ENCODE data around the gene ZNF736.
"Not testable (repeated sequence)": the region's sequence is repeated elsewhere in the genome, so short reads cannot be mapped to it uniquely, and the experiment has no call there.

Gene ZNF736

DNA sequence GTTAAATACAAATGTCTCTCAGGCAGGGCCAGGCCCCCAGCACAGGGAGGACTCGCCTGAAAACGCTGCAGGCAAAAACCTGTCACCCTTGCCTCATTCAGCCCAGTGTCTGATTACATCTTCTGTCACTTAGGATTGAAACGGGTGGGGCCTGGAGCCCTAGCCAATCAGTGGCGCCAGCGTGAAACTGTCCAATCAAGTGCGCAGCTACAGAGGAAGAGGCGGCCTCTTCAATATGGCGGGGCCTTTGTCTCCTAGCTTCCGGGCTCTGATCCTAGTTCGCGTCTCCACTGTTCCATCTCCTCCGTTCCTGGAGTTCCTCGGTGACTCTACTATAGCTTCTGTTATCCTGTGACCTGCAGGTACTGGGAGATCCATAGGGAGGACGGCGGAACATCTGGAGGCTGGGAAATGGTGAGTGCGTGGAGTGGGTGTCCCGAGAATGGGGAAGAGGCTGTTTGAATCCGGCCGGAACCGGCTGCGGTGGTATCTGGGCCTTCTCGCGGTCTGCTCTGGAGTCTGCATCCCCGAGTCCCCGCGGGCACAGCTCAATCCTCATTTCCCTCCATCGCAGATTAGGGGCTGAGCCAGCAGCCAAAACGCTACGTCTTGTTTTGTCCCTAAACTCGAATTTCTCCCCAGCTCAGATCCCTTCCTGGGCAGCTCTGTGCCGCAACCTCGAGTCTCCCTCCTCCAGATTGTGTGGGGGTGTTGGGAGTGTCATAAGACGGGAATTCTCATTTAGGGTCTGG lies at the start of gene ZNF736:
TSS of gene ZNF736 (plus strand) at position 222 of the 752 bp plus-strand sequence. CDS start at position 412, 190 bp downstream.
- DNase-seq: peak; percentile 90 to 94

- DNase-seq: no peak
These were observed 47.3 kb upstream of the ZNF736 start for GRCh38 chr7:64266341-64266919.

GRCh38 chr7:64277630-64278029 lies 36.1 kb upstream of the ZNF736 start:
- no peak for DNase-seq

DNA sequence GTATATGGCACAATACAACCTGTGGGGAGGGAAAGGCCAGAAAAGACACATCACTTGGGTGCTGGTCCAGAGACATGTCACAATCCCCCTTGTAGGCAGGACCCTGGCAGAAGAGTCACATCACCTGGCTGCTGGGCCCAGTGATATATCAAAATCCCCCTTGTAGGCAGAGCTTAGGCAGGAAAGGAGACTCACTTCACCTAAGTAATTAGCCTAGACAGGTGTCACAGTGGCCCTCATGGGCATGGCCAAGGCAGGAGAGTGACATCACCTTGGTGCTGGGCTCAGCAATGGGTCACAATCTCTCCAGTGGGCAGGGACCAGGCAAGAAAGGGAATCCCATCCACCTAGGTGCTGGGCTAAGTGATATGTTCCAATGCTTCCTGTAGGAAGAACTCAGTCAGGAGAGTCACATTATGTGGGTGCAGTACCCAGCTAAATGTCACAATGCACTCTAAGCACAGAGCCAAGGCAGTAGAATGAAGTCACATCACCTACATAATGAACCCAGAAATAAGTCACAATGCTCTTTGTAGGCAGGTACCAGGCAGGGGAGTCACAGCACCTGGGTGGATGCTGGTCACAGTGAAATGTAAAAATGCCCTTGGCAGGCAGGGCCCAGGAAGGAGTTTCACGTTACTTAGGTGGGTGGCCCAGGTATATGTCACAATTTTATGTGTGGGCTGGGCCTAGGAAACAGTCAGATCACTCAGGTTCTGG lies 18.9 kb upstream of the ZNF736 start:
- DNase-seq: no peak

DNA sequence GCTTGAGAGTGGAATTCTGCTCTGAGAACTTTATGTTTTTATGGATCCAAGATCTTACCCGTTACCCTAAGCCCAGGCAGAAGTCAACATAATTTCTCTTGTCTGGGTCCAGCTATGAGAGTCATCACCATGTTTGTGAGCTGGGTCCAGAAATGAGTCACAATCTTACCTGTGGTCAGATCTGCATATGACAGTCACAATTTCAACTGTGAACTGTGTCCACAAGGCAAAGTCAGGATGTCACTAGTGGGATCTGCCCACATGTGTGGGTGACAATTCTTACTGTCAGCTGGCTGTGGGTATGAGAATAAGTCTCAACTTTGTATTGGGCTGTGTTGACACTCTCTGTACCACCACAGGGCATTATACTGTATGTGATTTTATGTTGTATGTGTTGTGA lies 16.3 kb upstream of the ZNF736 start:
- not testable (repeated sequence) for DNase-seq

DNA sequence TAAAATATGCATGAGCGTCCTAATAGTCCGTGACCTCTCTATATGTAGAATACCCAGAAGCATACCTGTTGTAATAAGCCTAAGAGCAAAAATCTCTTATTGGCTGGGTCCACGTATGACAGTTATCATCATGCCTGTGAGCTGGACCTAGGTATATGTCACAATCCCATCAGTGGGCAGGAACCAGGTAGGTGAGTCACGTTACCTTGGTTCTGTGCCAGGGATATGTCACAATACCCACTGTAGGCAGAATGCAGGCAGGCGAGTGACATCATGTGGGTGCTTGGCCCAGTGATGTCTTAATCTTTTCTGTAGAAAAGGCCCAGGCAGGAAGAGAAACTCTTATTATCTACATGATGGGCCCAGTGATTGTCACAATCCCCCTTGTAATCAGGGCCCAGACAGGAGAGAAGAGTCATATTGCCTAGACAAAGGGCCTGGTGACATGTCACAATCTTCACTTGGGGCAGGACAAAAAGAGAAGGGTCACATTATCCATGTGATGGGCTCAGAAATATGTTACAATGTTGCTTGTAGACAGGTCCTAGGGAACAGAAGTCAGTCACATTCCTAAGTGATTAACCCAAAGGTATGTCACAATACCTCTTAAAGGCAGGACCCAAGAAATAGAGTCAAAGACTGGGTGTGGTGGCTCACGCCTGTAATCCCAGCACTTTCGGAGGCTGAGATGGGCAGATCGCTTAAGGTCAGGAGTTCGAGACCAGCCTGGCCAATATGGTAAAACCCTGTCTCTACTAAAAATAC lies 12.9 kb upstream of the ZNF736 start:
- no peak for DNase-seq

- peak; percentile 91 to 98 for DNase-seq
These were observed 6.3 kb upstream of the ZNF736 start for GRCh38 chr7:64307254-64308015.

DNA sequence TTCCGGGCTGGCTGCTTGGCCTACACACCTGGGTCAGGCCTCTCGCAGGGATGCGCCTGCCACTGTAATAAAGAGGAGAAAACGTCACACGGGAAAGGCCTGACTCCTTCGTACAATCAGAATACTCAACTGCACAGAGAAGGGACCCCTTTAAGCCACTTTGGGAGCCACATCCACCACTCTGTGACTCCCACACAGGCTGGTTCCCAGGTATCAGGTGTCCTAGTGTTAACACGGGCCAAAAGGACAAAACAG lies 5.8 kb upstream of the ZNF736 start:
- DNase-seq: no peak

GRCh38 chr7:64310426-64310825 lies 3.3 kb upstream of the ZNF736 start:
- DNase-seq: no peak

- DNase-seq: no peak
These were observed 935 bp upstream of the ZNF736 start for GRCh38 chr7:64312826-64313225.

- no peak for DNase-seq
These were observed 805 bp downstream of the ZNF736 start for GRCh38 chr7:64314566-64314965.

DNA sequence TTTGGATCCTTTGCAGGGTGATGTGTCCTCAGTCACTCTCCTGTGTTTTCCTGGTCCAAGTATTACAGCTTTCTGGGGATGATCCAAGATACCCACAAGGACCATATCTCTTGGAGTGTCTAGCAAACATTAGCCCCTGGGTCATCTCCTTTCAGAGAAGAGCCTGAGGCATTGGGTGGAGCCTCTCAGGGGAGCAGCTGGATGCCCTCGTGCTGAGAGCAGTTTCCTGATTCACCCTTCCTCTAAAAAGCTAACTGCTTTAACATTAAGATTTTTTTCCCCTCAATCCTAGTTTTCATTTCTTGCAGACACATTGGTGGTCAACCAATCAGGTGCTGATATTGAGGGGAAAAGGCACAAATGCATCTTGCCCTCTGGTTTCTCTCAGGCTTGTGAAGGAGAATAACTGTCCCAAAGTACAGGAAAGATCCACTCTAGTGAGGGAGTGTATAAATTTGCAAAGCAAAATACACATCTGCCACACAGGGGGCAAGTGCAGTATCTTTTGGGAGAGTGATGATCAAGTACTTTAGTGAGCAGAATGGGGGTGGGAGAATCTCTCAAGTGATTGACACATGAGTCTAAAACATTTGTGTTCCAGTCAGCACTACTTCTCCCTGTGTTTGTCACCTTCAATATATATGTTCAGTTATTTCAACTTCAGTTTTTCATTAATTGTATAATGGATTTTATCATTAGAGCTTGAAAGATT lies 2.4 kb downstream of the ZNF736 start:
- not testable (repeated sequence) for DNase-seq

- no peak for DNase-seq
These were observed 7.1 kb downstream of the ZNF736 start for GRCh38 chr7:64320547-64321513.

- not testable (repeated sequence) for DNase-seq
These were observed 10.4 kb downstream of the ZNF736 start for GRCh38 chr7:64324166-64324565.

GRCh38 chr7:64348713-64349210 lies 35.0 kb downstream of the ZNF736 start:
- DNase-seq: not testable (repeated sequence)

DNA sequence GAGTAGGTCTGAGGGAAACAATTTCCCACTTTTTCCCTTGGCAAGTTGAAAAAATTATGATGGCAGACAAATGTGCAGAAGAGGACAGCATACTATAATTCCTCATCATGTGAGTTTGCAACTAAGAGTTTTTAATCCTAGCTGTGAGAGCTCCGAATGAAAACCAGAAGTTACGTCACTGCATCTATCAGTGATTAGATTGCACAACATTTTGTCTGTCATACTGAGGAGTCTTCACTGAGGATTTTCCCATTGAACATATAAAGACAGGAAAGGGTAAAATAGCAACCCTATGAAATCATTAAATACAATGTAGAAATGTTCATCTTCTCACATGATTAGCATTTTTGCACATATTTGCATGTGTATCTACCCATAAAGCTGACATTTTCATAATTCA lies 45.8 kb downstream of the ZNF736 start:
- DNase-seq: no peak

GRCh38 chr7:64371116-64371515 lies 57.4 kb downstream of the ZNF736 start:
- no peak for DNase-seq

DNA sequence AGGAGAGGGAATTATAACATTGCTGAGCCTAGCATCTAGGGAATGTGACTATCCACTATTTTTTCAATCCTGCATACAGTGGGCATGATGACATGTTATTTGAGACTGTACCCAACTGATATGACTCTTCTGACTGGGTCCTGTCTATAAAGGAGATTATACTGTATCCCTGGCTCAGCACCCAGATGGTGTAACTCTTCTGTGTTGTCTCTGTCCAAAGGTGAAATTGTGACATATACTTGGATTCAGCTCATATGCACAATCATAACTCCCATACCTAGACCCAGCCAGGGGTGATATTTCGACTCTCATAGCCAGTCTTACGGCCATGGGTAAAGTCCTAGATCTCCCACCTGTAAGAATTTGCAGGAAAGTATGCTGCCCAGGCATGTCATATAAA lies 59.3 kb downstream of the ZNF736 start:
- DNase-seq: no peak

GRCh38 chr7:64400401-64400800 lies 86.6 kb downstream of the ZNF736 start:
- no peak for DNase-seq
